Natural killer cell (primary cell): ENCODE data around the gene FCER1G. TPM values are rescaled to one million over a fixed set of nuclear protein-coding genes. Genes with fewer than 3 reads are reported as not detected.

Experiments used
- ATAC-seq, 3 donors: fragments of 150-1000 bp in 2 of 3; fragments of 200-7000 bp in 1 of 3; cut with Tn5 transposase; 1 replicate in 1 of 3; 2 replicates in 2 of 3; pipeline ENCODE4 v1.10.0; 2021; ENCODE audit warnings: mild to moderate bottlenecking in 2 of 3, moderate library complexity in 2 of 3
- DNase-seq, 2 donors: peaks; one replicate each; pipeline versions ENCODE4 v3.0.0 to v3.0.0-alpha.2; 2013 to 2021; ENCODE audit warnings: mixed read lengths in 1 of 2
- H3K27ac ChIP-seq: one replicate; pipeline ENCODE4 v1.5.1; 2013; ENCODE audit warnings: mild to moderate bottlenecking, low read length
- H3K27me3 ChIP-seq: one replicate; pipeline ENCODE4 v1.6.1; 2013; ENCODE audit warnings: low read length; ENCODE audit not compliant: control insufficient read depth, insufficient read depth
- H3K36me3 ChIP-seq: one replicate; pipeline ENCODE4 v1.6.1; 2013; ENCODE audit warnings: low read length; ENCODE audit not compliant: control insufficient read depth, insufficient read depth
- H3K4me1 ChIP-seq: one replicate; pipeline ENCODE4 v1.6.1; 2013; ENCODE audit warnings: low read length; ENCODE audit not compliant: control insufficient read depth, insufficient read depth
- H3K4me3 ChIP-seq: one replicate; pipeline ENCODE4 v1.5.1; 2013; ENCODE audit warnings: low read length
- H3K9me3 ChIP-seq: one replicate; pipeline ENCODE4 v1.6.1; 2013; ENCODE audit warnings: low read length; ENCODE audit not compliant: control insufficient read depth, insufficient read depth
- H3K27ac Mint-ChIP-seq, 2 donors: one replicate each; pipeline ENCODE4 v1.8.0; 2022; ENCODE audit warnings: mild to moderate bottlenecking in 2 of 2, mixed read lengths in 2 of 2, moderate library complexity in 1 of 2
- H3K27me3 Mint-ChIP-seq, 2 donors: one replicate each; pipeline ENCODE4 v1.8.0; 2022; ENCODE audit warnings: low read depth in 2 of 2, mixed read lengths in 2 of 2
- H3K36me3 Mint-ChIP-seq: one replicate; pipeline ENCODE4 v1.8.0; 2022; ENCODE audit warnings: mixed read lengths
- H3K4me1 Mint-ChIP-seq, 2 donors: one replicate each; pipeline ENCODE4 v1.8.0; 2022; ENCODE audit warnings: mixed read lengths in 2 of 2
- H3K4me3 Mint-ChIP-seq: one replicate; pipeline ENCODE4 v1.8.0; 2022; ENCODE audit warnings: mild to moderate bottlenecking, moderate library complexity, mixed read lengths
- H3K9me3 Mint-ChIP-seq, 2 donors: one replicate each; pipeline ENCODE4 v1.8.0; 2022; ENCODE audit warnings: mixed read lengths in 2 of 2
- WGBS: methylation state at CpG from one replicate; pipeline ENCODE4 v1.1.7; 2013; ENCODE audit warnings: missing lambda C conversion rate; ENCODE audit not compliant: insufficient coverage; 5-methylcytosine and 5-hydroxymethylcytosine counted together
- intact Hi-C: fragments of 100-400 bp; cut with micrococcal nuclease; formaldehyde crosslinking; loops from one replicate; pipeline ENCODE4 v1.14.2; 2022
- total RNA-seq, 4 donors: library from RNA; stranded (reverse); fragments of 120-200 nt in 1 of 4; gene quantifications; one replicate each; pipeline versions ENCODE4 v1.2.3 to v1.2.4, GENCODE V29; 2013 to 2022
- TF ChIP-seq, protein P1 (sequence below): fragments of 200-600 bp; IDR thresholded peaks from one replicate; pipeline ENCODE4 v1.8.0; 2022; ENCODE audit warnings: antibody characterized with exemption

The FCER1G gene
- total RNA-seq, 3 donors from 2014 or later (not counting 1 experiment from before 2014, with no cell fraction given) = 226 to 281 (median 259) TPM

DNA sequence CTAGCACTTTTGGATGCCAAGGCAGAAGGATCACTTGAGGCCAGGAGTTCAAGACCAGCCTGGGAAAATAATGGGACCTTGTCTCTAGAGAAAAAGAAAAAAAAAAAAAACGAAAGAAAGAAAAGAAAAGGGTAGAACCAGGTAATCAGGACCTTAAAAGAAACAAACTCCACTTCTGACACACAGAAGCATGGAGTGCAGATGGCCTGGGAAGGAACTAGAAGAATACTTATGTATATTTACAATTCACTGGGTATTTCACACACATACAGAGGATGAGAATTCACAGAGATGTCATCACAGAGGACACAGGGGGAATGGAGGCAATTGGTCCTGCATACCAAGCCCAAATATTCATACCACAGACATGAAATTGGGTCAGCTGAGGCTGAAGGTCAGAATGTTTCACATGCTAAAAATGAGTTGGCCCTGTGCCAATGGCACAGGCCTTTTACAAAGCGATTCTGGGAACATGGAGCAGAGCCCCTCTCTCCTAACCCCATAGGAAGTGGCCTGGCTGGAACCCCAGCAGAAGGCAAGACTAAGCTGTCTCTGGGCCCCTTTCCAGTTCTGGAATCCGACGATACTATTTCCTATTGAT is 42.2 kb upstream of the FCER1G start:
- Histone ChIP-seq H3K36me3 (peaks cover 61% of the 10 kb centered on the region), H3K9me3 (no peaks in the 10 kb centered on the region), H3K4me1 (peaks cover 21% of the 10 kb centered on the region), H3K27ac (no peak overlapping the region), H3K4me3 (no peak overlapping the region), H3K27me3 (no peaks in the 10 kb centered on the region)
- DNase-seq (no peak), ATAC-seq (no peak)
- peak overlapping the region; percentile 7 to 63 for H3K27ac Mint-ChIP-seq
- TF ChIP-seq, protein P1, sequence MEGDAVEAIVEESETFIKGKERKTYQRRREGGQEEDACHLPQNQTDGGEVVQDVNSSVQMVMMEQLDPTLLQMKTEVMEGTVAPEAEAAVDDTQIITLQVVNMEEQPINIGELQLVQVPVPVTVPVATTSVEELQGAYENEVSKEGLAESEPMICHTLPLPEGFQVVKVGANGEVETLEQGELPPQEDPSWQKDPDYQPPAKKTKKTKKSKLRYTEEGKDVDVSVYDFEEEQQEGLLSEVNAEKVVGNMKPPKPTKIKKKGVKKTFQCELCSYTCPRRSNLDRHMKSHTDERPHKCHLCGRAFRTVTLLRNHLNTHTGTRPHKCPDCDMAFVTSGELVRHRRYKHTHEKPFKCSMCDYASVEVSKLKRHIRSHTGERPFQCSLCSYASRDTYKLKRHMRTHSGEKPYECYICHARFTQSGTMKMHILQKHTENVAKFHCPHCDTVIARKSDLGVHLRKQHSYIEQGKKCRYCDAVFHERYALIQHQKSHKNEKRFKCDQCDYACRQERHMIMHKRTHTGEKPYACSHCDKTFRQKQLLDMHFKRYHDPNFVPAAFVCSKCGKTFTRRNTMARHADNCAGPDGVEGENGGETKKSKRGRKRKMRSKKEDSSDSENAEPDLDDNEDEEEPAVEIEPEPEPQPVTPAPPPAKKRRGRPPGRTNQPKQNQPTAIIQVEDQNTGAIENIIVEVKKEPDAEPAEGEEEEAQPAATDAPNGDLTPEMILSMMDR = no peak
- intact Hi-C loops = no loop called here
- no peak overlapping the region for H3K4me3 Mint-ChIP-seq
- H3K4me1 Mint-ChIP-seq = peaks cover 45 to 64% of the 10 kb centered on the region in 2 donors
- no peaks in the 10 kb centered on the region for H3K27me3 Mint-ChIP-seq
- no peaks in the 10 kb centered on the region for H3K9me3 Mint-ChIP-seq
- H3K36me3 Mint-ChIP-seq = peaks cover 29% of the 10 kb centered on the region
- 89% methylated on average over 3 of the region's 4 CpGs for WGBS

DNA sequence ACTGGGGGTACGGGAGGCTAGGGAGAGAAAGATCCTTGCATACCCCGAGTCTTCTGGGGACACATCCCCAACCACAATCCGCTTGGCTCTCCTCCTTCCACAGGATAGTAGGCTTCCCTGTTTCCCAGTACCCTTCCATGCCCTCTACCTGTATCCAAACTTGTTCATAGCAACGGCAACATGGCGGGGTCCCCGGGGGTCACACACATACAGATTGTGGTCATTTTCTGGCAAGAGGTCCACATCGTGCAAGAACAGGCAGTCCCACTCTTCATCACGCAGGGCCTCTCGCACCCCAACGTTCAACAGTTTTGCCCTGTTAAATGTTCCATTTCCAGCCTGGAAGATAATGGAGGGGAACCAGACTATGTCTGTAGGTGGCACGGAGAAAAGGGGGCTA is 41.4 kb upstream of the FCER1G start:
- Histone ChIP-seq H3K9me3 (no peaks in the 10 kb centered on the region), H3K27me3 (no peaks in the 10 kb centered on the region), H3K4me3 (no peak overlapping the region), H3K36me3 (peaks cover 61% of the 10 kb centered on the region), H3K4me1 (peaks cover 21% of the 10 kb centered on the region), H3K27ac (no peak overlapping the region)
- no peaks in the 10 kb centered on the region for H3K9me3 Mint-ChIP-seq
- H3K27ac Mint-ChIP-seq = peak overlapping the region; percentile 96 to 99
- DNase-seq (no peak), ATAC-seq (no peak)
- TF ChIP-seq, protein P1 = no peak
- 97% methylated on average over 11 of the region's 11 CpGs for WGBS
- H3K27me3 Mint-ChIP-seq = no peaks in the 10 kb centered on the region
- peak overlapping the region; percentile 47 for H3K4me3 Mint-ChIP-seq
- H3K4me1 Mint-ChIP-seq = peaks cover 49 to 63% of the 10 kb centered on the region in 2 donors
- H3K36me3 Mint-ChIP-seq = peaks cover 29% of the 10 kb centered on the region
- intact Hi-C loops = no loop called here

DNA sequence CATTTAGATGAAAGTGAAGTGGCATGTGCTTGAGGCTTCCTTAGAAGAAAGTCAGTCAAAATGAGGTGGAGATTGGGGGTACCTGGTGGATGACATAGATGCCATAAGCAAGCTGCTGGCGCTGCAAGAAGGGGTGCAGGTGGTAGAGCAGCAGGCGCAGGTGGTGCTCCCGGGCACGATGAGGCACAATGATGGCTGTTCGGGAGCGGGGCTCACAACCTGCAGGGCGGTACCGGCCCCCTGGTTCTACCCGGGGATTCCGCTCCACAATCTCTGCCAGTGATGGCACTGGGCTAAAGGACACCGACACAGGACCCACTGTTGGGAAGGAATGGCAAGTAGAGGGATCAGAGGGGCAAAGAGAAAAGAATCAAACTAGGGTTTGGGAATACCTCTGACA is 40.2 kb upstream of the FCER1G start:
- peak overlapping the region; percentile 96 to 99 for H3K27ac Mint-ChIP-seq
- Histone ChIP-seq H3K4me3 (no peak overlapping the region), H3K36me3 (peaks cover 54% of the 10 kb centered on the region), H3K27ac (no peak overlapping the region), H3K9me3 (no peaks in the 10 kb centered on the region), H3K4me1 (peaks cover 21% of the 10 kb centered on the region), H3K27me3 (no peaks in the 10 kb centered on the region)
- H3K4me1 Mint-ChIP-seq = peaks cover 53 to 67% of the 10 kb centered on the region in 2 donors
- H3K9me3 Mint-ChIP-seq = no peaks in the 10 kb centered on the region
- no peaks in the 10 kb centered on the region for H3K27me3 Mint-ChIP-seq
- peaks cover 29% of the 10 kb centered on the region for H3K36me3 Mint-ChIP-seq
- DNase-seq = no peak
- peak overlapping the region; percentile 55 for H3K4me3 Mint-ChIP-seq
- no peak for ATAC-seq
- intact Hi-C loops = no loop called here
- WGBS = 97% methylated on average over 11 of the region's 11 CpGs
- TF ChIP-seq, protein P1 = no peak
